Measurements from ENCODE around the gene H2AZ1. TPM values are rescaled to one million over a fixed set of nuclear protein-coding genes. Genes with fewer than 3 reads are reported as not detected.

Gene H2AZ1
- total and polyA plus RNA-seq, 4 donors, result 28.5 to 139 (median 103) TPM

DNA sequence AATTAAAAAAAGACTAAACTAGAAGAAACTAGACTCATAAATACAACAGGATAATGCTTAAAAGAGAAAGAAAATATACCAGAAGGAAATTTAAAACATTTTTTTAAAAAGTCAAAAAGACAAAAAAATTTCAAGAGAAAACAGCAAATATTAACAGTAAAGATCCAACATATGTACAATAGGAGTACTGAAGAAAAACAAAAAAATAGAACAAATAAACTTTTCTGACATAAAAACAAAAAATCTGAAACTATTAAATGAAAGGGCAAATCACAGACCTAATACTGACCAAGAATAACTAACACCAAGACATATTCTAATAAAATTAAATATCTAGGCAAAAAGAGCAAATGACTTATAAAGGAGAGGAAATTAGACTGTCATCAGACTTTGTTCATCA is 15.2 kb downstream of the H2AZ1 start:
- H3K9me3 ChIP-seq (ENCODE audit: control insufficient read depth in 4 of 4, low read length in 3 of 4), result peaks cover 1 to 7% (median 3%) of the 10 kb centered on the region in 4 donors
- no peaks in the 10 kb centered on the region for H3K4me1 ChIP-seq (ENCODE audit: control insufficient read depth in 4 of 4, insufficient read depth in 4 of 4, low read length in 3 of 4)
- H3K4me3 ChIP-seq (ENCODE audit: low read depth in 1 of 3, low read length in 3 of 3), result no peak overlapping the region
- no peak for DNase-seq (ENCODE audit: low spot score)
- TF ChIP-seq TAF1 (conservative IDR thresholded peaks at IDR 0.05) (no peak), HNF4G (IDR thresholded peaks at IDR 0.05) (no peak), RXRA (IDR thresholded peaks at IDR 0.05) (no peak), JUND (IDR thresholded peaks at IDR 0.05) (no peak), FOXA2 (IDR thresholded peaks at IDR 0.05) (no peak), YY1 (IDR thresholded peaks at IDR 0.05) (no peak)
- TF ChIP-seq, protein P1, sequence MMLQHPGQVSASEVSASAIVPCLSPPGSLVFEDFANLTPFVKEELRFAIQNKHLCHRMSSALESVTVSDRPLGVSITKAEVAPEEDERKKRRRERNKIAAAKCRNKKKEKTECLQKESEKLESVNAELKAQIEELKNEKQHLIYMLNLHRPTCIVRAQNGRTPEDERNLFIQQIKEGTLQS (IDR thresholded peaks at IDR 0.05), result no peak
- no peak overlapping the region for H3K9ac ChIP-seq (ENCODE audit: low read depth in 1 of 2, low read length in 2 of 2)
- peaks cover 0 to 15% (median 0%) of the 10 kb centered on the region in 4 donors for H3K36me3 ChIP-seq (ENCODE audit: control insufficient read depth in 4 of 4, insufficient read depth in 3 of 4, low read depth in 1 of 4, low read length in 3 of 4)
- H3K27me3 ChIP-seq (ENCODE audit: control insufficient read depth in 4 of 4, insufficient read depth in 4 of 4, low read length in 3 of 4), result no peaks in the 10 kb centered on the region
- no peak overlapping the region for H3K27ac ChIP-seq (ENCODE audit: low read depth in 1 of 2, low read length in 2 of 2)

DNA sequence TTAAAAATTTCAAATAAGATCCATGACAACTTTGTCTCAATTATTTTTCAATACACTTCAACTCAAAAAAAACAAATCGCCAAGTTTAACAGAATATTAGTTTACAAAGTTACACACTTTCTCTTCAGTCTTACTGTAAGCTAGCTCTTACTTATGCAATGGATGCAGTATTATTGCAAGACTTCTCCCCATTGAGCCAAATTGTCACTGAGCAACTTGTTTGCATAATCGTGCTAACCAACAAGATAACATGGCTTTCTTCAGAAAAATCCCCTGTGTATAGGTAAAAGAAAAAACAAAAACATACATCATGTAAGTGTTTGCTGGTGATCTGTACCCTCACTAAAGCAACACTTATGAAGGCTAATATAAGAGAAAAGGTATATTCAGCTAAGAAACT is 22.5 kb downstream of the H2AZ1 start:
- no peak for DNase-seq (ENCODE audit: low spot score)
- Histone ChIP-seq H3K27me3 (ENCODE audit: control insufficient read depth in 4 of 4, insufficient read depth in 4 of 4, low read length in 3 of 4) (no peaks in the 10 kb centered on the region), H3K27ac (ENCODE audit: low read depth in 1 of 2, low read length in 2 of 2) (no peak overlapping the region), H3K9ac (ENCODE audit: low read depth in 1 of 2, low read length in 2 of 2) (no peak overlapping the region), H3K4me3 (ENCODE audit: low read depth in 1 of 3, low read length in 3 of 3) (no peak overlapping the region), H3K4me1 (ENCODE audit: control insufficient read depth in 4 of 4, insufficient read depth in 4 of 4, low read length in 3 of 4) (no peaks in the 10 kb centered on the region), H3K36me3 (ENCODE audit: control insufficient read depth in 4 of 4, insufficient read depth in 3 of 4, low read depth in 1 of 4, low read length in 3 of 4) (peaks cover 0 to 5% (median 3%) of the 10 kb centered on the region in 4 donors), H3K9me3 (ENCODE audit: control insufficient read depth in 4 of 4, low read length in 3 of 4) (no peaks in the 10 kb centered on the region)
- TF ChIP-seq, protein P2, sequence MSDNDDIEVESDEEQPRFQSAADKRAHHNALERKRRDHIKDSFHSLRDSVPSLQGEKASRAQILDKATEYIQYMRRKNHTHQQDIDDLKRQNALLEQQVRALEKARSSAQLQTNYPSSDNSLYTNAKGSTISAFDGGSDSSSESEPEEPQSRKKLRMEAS (IDR thresholded peaks at IDR 0.05), result no peak
- TF ChIP-seq TAF1 (conservative IDR thresholded peaks at IDR 0.05) (no peak), FOXA1 (IDR thresholded peaks at IDR 0.05) (no peak), SP1 (IDR thresholded peaks at IDR 0.05) (no peak)
- WGBS, result 84% methylated on average over 2 of the region's 2 CpGs

DNA sequence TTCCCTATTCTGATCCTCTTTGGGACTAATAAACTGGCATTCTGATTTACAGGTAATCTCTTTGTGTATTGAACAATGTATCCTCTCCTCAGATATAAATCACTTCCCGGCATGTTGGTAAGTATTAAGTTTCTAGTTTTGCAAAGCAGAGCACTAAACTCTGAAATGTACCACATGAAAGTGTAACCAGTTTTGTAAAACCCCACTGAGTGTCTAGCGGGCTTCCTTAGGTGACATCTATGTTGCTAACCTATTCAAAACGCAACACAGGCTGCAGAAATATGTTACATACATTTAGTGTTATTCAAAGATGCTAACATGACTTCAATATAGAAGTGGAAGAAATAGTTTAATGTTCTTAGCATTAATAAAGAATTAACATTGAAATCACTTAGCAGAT is 28.9 kb downstream of the H2AZ1 start:
- H3K27me3 ChIP-seq (ENCODE audit: control insufficient read depth in 4 of 4, insufficient read depth in 4 of 4, low read length in 3 of 4), result no peaks in the 10 kb centered on the region
- H3K27ac ChIP-seq (ENCODE audit: low read depth in 1 of 2, low read length in 2 of 2), result no peak overlapping the region
- no peak overlapping the region for H3K9ac ChIP-seq (ENCODE audit: low read depth in 1 of 2, low read length in 2 of 2)
- H3K36me3 ChIP-seq (ENCODE audit: control insufficient read depth in 4 of 4, insufficient read depth in 3 of 4, low read depth in 1 of 4, low read length in 3 of 4), result peaks cover 3 to 5% (median 4%) of the 10 kb centered on the region in 4 donors
- H3K9me3 ChIP-seq (ENCODE audit: control insufficient read depth in 4 of 4, low read length in 3 of 4), result peaks cover 0 to 2% (median 0%) of the 10 kb centered on the region in 4 donors
- WGBS, result 93% methylated on average over 3 of the region's 3 CpGs
- TF ChIP-seq, protein P3, sequence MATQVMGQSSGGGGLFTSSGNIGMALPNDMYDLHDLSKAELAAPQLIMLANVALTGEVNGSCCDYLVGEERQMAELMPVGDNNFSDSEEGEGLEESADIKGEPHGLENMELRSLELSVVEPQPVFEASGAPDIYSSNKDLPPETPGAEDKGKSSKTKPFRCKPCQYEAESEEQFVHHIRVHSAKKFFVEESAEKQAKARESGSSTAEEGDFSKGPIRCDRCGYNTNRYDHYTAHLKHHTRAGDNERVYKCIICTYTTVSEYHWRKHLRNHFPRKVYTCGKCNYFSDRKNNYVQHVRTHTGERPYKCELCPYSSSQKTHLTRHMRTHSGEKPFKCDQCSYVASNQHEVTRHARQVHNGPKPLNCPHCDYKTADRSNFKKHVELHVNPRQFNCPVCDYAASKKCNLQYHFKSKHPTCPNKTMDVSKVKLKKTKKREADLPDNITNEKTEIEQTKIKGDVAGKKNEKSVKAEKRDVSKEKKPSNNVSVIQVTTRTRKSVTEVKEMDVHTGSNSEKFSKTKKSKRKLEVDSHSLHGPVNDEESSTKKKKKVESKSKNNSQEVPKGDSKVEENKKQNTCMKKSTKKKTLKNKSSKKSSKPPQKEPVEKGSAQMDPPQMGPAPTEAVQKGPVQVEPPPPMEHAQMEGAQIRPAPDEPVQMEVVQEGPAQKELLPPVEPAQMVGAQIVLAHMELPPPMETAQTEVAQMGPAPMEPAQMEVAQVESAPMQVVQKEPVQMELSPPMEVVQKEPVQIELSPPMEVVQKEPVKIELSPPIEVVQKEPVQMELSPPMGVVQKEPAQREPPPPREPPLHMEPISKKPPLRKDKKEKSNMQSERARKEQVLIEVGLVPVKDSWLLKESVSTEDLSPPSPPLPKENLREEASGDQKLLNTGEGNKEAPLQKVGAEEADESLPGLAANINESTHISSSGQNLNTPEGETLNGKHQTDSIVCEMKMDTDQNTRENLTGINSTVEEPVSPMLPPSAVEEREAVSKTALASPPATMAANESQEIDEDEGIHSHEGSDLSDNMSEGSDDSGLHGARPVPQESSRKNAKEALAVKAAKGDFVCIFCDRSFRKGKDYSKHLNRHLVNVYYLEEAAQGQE (IDR thresholded peaks at IDR 0.05), result no peak
- TF ChIP-seq SP1 (IDR thresholded peaks at IDR 0.05) (no peak), HNF4A (conservative IDR thresholded peaks at IDR 0.05) (no peak)
- TF ChIP-seq, protein P1 (IDR thresholded peaks at IDR 0.05), result no peak
- TF ChIP-seq, protein P4, sequence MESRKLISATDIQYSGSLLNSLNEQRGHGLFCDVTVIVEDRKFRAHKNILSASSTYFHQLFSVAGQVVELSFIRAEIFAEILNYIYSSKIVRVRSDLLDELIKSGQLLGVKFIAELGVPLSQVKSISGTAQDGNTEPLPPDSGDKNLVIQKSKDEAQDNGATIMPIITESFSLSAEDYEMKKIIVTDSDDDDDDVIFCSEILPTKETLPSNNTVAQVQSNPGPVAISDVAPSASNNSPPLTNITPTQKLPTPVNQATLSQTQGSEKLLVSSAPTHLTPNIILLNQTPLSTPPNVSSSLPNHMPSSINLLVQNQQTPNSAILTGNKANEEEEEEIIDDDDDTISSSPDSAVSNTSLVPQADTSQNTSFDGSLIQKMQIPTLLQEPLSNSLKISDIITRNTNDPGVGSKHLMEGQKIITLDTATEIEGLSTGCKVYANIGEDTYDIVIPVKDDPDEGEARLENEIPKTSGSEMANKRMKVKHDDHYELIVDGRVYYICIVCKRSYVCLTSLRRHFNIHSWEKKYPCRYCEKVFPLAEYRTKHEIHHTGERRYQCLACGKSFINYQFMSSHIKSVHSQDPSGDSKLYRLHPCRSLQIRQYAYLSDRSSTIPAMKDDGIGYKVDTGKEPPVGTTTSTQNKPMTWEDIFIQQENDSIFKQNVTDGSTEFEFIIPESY (IDR thresholded peaks at IDR 0.05), result no peak
- no peak for DNase-seq (ENCODE audit: low spot score)
- H3K4me1 ChIP-seq (ENCODE audit: control insufficient read depth in 4 of 4, insufficient read depth in 4 of 4, low read length in 3 of 4), result no peaks in the 10 kb centered on the region
- no peak overlapping the region for H3K4me3 ChIP-seq (ENCODE audit: low read depth in 1 of 3, low read length in 3 of 3)
